HG02571 (cell line): ENCODE measurements around the gene KCNQ1.

Source experiments
- ATAC-seq: cut with Tn5 transposase; IDR thresholded peaks from one replicate; pipeline ENCODE4 v1.9.1; 2021; ENCODE audit warnings: mild to moderate bottlenecking, moderate library complexity; ENCODE audit not compliant: unreplicated experiment

KCNQ1 gene

GRCh38 chr11:2798951-2799761, 354.3 kb downstream of the KCNQ1 start:
- ATAC-seq, result no peak

GRCh38 chr11:2799881-2800654, 355.3 kb downstream of the KCNQ1 start:
- no peak for ATAC-seq

GRCh38 chr11:2800655-2801531, 356.1 kb downstream of the KCNQ1 start:
- no peak for ATAC-seq

- ATAC-seq, result no peak
These were observed 357.0 kb downstream of the KCNQ1 start for GRCh38 chr11:2801711-2802388.

GRCh38 chr11:2802389-2803185, 357.8 kb downstream of the KCNQ1 start:
- ATAC-seq, result no peak

GRCh38 chr11:2803186-2804091, 358.6 kb downstream of the KCNQ1 start:
- no peak for ATAC-seq

- no peak for ATAC-seq
These were observed 359.4 kb downstream of the KCNQ1 start for GRCh38 chr11:2804189-2804588.

DNA sequence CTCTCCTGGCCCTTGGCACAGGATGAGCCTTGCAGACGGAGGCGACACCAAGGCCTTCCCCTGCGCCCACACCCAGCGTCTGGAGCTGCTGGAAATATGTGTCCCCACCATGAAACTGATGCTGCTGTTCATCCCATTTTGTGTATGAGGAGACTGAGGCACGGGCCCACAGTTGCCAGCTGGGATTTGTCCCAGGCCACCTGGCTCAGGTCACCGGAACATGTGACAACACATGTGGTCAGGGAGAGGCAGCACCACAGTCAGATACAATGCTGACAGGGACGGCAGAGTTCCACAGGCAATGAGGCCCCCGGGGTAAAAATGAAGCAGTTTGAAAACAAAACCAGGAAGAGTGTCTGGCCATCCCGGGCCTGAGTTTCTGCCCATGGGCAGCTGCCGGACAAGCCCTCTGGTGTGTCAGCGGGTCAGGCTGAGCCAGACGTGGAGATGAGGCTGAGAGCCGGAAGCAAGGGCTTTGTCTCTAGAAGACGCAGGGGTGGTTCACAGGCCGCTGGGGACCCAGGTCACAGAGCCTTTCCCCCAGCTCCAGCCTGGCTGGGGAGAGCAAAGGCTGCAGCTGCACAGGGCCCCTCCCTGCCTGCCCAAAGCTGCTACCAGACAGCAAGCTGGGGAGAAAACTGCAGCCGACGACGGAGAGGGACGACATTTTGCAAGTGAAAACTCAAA, 360.0 kb downstream of the KCNQ1 start:
- ATAC-seq, result no peak

DNA sequence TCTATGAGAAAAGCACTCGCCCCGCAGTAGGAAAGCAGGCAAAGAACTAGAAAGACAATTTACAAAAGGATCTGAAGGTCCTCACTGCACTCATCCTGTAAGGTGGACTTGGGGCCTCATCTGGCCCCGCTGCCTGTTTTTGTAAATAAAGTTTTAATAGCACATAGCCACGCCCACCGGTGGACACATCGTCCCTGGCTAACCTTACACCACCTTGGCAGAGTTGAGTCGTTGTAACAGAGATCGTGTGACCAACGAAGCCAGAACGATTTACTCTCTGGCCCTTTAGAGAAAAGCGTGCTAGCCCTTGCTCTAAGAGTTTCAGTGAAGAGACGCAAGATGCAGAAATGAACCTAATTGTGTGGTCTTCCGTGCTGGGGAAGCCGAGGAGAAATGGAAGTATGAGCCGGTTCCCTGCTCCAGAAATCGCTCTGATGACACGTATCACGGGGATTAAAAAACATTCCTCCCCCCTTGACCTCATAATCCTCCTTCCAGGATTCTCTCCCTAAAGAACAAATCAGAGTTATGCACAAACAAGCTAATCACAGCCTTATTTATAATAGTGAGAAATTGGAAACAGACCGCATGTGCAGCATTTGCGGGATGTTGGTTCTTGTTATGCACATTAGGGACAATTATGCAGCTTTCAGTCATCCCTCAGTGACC, 360.7 kb downstream of the KCNQ1 start:
- ATAC-seq, result no peak

DNA sequence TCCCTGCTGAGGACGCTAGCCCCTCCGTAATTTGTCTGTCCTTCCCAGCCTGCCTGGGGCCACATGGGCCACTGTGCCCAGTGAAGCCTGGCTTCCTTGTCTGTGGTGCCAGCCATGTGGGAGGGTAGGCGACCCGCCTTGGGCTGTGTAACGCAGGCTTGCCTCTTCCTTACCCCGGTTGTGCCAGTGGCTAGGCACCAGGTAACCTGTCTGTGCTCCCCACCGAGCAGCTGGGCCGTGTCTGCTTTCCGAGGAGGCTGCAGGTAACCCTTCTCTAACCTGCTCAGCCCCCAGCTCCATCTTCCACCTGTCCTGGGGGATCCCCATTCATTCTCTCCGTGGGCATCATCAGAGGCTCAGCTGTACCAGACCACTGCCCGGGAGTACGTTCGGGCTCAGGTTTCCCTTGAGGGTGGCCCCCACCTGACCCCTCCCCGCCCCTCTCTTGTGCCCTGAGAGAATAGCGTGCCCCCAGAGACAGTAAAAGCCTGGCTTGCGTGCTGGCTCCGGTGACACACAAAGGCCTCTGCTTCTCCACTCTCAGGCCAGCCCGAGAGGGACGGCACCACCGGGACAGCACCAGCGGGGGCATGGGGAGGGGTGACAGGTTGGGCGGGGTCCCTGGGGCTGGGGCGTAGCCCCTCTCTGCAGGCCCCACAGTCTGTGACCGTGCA, 361.7 kb downstream of the KCNQ1 start:
- ATAC-seq, result no peak

- no peak for ATAC-seq
These were observed 362.3 kb downstream of the KCNQ1 start for GRCh38 chr11:2807025-2807681.

GRCh38 chr11:2807801-2808241, 363.0 kb downstream of the KCNQ1 start:
- ATAC-seq, result no peak

DNA sequence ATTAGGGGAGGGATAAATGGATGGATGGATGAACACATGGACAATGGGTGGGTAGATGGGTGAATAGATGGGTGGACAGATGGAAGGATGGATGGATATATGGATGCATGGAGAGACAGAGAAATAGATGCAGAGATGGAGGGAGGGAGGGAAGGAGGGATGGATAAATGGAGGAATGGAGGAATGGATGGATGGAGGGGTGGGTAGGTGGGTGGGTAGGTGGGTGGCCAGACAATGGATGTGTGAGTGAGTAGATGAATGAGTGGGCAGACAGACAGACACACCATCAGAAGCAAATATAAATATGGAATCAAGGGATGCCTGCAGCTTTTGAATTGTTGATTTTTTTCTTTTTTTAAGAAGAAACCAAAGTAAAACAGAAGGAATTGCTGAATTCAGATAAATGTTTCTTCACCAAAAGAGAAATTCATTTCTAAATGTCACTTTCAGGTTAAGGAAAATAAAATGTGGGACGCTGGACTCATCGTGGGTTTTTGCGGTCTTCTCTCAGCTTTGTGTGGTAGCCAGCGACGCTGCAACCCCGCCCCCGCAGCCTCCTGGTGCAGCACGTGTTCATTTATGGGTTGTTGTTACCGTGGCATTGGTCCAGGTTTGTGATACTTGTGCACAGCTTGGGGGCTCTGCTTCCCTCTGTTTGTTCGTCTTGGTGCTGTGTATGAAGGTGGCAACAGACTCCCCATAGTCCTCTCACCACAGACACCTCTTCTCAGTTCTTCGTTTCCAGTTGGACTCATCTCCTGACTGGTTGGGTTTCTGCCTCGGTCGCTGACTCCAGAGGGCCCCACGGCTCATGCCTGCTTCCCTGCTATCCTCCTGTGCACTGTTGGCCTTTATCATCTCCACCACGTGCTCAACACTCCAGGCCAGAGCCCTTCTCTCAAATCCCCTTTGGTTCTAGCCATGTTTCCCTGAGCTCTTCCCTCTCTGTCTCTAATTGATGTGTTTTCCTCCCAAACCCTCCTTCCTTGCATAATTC, 364.3 kb downstream of the KCNQ1 start:
- ATAC-seq, result no peak

GRCh38 chr11:2809854-2810253, 365.0 kb downstream of the KCNQ1 start:
- no peak for ATAC-seq
